ENCODE measurements around the gene C20orf144. TPM values are rescaled to one million over a fixed set of nuclear protein-coding genes. Genes with fewer than 3 reads are reported as not detected.
A peak's percentile ranks its signal among the peaks of the same experiment; 100 is the strongest.

Gene C20orf144
- total RNA-seq, 1 experiment from 2014 or later, result not detected

DNA sequence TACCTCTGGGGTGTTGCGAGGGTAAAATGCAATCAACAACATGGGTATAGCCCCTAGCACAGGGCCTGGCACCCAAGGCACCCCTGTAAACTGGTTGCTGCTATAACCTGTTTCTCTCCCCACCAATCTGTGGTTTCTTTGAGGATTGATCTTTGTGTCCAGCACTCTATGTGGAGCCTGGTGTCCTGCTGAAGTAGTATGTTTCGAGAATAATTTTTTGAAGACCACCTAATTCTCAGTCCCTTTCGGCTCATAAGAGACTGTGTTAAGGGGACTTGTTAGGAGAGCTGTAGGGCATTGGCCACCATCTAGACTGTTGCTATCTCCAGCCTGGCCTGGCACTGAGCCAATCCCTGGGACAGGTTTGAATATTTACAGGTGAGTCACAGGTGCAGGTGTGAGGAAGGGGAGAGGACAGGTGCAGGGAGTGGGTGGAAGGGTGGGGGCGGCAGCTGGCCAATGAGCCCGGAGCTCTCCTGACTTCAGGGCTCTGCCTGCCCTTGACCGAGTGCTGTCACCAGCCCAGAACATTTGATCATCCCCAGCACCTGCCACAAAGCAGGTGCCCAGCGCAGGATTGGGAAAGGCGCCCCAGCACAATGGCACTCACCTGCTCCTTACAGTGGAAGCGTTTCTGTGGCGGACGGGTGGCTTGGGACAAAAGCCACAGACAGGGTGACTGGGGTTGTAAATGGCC, 8.1 kb upstream of the C20orf144 start:
- no TSS peak for BruUV-seq (replicated peaks)
- DNase-seq (ENCODE audit: low read depth, low spot score) (no peak), ATAC-seq (peak; percentile 6; the same call in 1 of the 2 replicates)
- intact Hi-C loops (cut with micrococcal nuclease; ENCODE audit: unreplicated experiment), result loop anchor here (5.0 kb wide), 1 partner anchor 197 kb away; no protein-coding TSS in a partner anchor
- in situ Hi-C loops (cut with HindIII; ENCODE audit: low pct_unique_long_range_greater_than_20kb, low sequenced_read_pairs), result no loop called here
- POLR2A ChIA-PET, result no interaction called here
- Histone ChIP-seq H3K4me1 (ENCODE audit: control insufficient read depth, insufficient read depth, low read length) (no peaks in the 10 kb centered on the region; the same call in 1 of the 2 replicates), H3K27me3 (ENCODE audit: control insufficient read depth, insufficient read depth, low read length) (no peaks in the 10 kb centered on the region), H3K4me3 (ENCODE audit: low read depth in 2 of 2, low read length in 2 of 2) (no peak overlapping the region), H3K9me3 (ENCODE audit: control insufficient read depth, insufficient read depth, low read depth, low read length) (no peaks in the 10 kb centered on the region), H3K27ac (ENCODE audit: low read length) (no peak overlapping the region), H3K36me3 (ENCODE audit: control insufficient read depth, insufficient read depth, low read length) (no peaks in the 10 kb centered on the region)
- TF ChIP-seq, protein P1, sequence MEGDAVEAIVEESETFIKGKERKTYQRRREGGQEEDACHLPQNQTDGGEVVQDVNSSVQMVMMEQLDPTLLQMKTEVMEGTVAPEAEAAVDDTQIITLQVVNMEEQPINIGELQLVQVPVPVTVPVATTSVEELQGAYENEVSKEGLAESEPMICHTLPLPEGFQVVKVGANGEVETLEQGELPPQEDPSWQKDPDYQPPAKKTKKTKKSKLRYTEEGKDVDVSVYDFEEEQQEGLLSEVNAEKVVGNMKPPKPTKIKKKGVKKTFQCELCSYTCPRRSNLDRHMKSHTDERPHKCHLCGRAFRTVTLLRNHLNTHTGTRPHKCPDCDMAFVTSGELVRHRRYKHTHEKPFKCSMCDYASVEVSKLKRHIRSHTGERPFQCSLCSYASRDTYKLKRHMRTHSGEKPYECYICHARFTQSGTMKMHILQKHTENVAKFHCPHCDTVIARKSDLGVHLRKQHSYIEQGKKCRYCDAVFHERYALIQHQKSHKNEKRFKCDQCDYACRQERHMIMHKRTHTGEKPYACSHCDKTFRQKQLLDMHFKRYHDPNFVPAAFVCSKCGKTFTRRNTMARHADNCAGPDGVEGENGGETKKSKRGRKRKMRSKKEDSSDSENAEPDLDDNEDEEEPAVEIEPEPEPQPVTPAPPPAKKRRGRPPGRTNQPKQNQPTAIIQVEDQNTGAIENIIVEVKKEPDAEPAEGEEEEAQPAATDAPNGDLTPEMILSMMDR (IDR thresholded peaks at IDR 0.05), result no peak
- no peak for TF ChIP-seq POLR2AphosphoS5 (IDR thresholded peaks at IDR 0.05; ENCODE audit: low read depth, low read length)
- TF ChIP-seq, protein P2, sequence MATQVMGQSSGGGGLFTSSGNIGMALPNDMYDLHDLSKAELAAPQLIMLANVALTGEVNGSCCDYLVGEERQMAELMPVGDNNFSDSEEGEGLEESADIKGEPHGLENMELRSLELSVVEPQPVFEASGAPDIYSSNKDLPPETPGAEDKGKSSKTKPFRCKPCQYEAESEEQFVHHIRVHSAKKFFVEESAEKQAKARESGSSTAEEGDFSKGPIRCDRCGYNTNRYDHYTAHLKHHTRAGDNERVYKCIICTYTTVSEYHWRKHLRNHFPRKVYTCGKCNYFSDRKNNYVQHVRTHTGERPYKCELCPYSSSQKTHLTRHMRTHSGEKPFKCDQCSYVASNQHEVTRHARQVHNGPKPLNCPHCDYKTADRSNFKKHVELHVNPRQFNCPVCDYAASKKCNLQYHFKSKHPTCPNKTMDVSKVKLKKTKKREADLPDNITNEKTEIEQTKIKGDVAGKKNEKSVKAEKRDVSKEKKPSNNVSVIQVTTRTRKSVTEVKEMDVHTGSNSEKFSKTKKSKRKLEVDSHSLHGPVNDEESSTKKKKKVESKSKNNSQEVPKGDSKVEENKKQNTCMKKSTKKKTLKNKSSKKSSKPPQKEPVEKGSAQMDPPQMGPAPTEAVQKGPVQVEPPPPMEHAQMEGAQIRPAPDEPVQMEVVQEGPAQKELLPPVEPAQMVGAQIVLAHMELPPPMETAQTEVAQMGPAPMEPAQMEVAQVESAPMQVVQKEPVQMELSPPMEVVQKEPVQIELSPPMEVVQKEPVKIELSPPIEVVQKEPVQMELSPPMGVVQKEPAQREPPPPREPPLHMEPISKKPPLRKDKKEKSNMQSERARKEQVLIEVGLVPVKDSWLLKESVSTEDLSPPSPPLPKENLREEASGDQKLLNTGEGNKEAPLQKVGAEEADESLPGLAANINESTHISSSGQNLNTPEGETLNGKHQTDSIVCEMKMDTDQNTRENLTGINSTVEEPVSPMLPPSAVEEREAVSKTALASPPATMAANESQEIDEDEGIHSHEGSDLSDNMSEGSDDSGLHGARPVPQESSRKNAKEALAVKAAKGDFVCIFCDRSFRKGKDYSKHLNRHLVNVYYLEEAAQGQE (IDR thresholded peaks at IDR 0.05; ENCODE audit: insufficient read depth in 1 of 2, low read depth in 2 of 2, low read length in 1 of 2), result no peak
- no peak for TF ChIP-seq SIN3A (IDR thresholded peaks at IDR 0.05; ENCODE audit: borderline replicate concordance, insufficient read depth, low read depth, low read length)
- TF ChIP-seq TCF7L2 (IDR thresholded peaks at IDR 0.05; ENCODE audit: low read depth, low read length), result no peak
- CTCF ChIA-PET, result interaction anchor here (0.9 to 1.0 kb wide), 4 partner anchors 88 to 391 kb away, joined by 3 to 4 read pairs (median 4); no protein-coding TSS in a partner anchor

DNA sequence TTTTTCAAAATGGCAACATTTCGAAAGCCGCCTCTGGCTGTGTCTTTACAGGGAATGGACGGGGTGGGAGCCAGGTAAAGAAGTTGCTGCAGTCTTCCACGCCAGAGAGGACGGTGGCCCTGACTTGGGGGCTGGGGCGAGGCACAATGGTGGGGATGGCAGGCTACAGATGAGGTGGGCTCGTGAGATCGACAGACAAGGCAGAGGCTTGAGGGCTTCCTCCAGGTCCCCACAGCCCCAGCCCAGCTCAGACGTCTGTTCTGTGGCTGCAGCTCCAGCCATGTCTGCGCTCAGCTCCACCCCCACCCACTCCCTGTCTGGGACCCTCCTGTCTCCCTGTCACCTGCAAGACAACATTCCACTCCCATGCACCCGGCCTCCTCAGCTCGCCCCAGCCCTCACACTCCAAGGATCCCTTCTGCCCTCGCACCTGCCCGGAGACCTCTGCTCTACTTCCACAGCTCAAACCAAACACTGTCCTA, 7.4 kb upstream of the C20orf144 start:
- Histone ChIP-seq H3K27ac (ENCODE audit: low read length) (no peak overlapping the region), H3K4me1 (ENCODE audit: control insufficient read depth, insufficient read depth, low read length) (no peaks in the 10 kb centered on the region; the same call in 1 of the 2 replicates), H3K9me3 (ENCODE audit: control insufficient read depth, insufficient read depth, low read depth, low read length) (no peaks in the 10 kb centered on the region), H3K4me3 (ENCODE audit: low read depth in 2 of 2, low read length in 2 of 2) (no peak overlapping the region), H3K36me3 (ENCODE audit: control insufficient read depth, insufficient read depth, low read length) (no peaks in the 10 kb centered on the region), H3K27me3 (ENCODE audit: control insufficient read depth, insufficient read depth, low read length) (no peaks in the 10 kb centered on the region)
- ChIA-PET POLR2A (no interaction called here), CTCF (no interaction called here)
- TF ChIP-seq SIN3A (IDR thresholded peaks at IDR 0.05; ENCODE audit: borderline replicate concordance, insufficient read depth, low read depth, low read length), result no peak
- TF ChIP-seq, protein P2 (IDR thresholded peaks at IDR 0.05; ENCODE audit: insufficient read depth in 1 of 2, low read depth in 2 of 2, low read length in 1 of 2), result no peak
- TF ChIP-seq TCF7L2 (IDR thresholded peaks at IDR 0.05; ENCODE audit: low read depth, low read length), result no peak
- no peak for TF ChIP-seq POLR2AphosphoS5 (IDR thresholded peaks at IDR 0.05; ENCODE audit: low read depth, low read length)
- TF ChIP-seq, protein P1 (IDR thresholded peaks at IDR 0.05), result no peak
- ATAC-seq, result no peak
- in situ Hi-C loops (cut with HindIII; ENCODE audit: low pct_unique_long_range_greater_than_20kb, low sequenced_read_pairs), result no loop called here
- DNase-seq (ENCODE audit: low read depth, low spot score), result no peak
- intact Hi-C loops (cut with micrococcal nuclease; ENCODE audit: unreplicated experiment), result loop anchor here (5.0 kb wide), 1 partner anchor 197 kb away; no protein-coding TSS in a partner anchor
- no TSS peak for BruUV-seq (replicated peaks)
